Stimulated activated CD4-positive, alpha-beta T cell treated with anti-CD3 and anti-CD28 coated beads, Interleukin-1b, Interleukin-23, amount 100 ng/mL, for 4 hours (primary cell): ENCODE measurements around the gene MGAT5B.
A peak's percentile ranks its signal among the peaks of the same experiment; 100 is the strongest.
"Not testable (repeated sequence)": the region's sequence is repeated elsewhere in the genome, so short reads cannot be mapped to it uniquely, and the experiment has no call there.

Experiments
- DNase-seq, 2 donors: peaks; one replicate each; pipeline ENCODE4 v3.0.0-alpha.2; 2020; ENCODE audit warnings: low read depth in 2 of 2

The MGAT5B gene, protein sequence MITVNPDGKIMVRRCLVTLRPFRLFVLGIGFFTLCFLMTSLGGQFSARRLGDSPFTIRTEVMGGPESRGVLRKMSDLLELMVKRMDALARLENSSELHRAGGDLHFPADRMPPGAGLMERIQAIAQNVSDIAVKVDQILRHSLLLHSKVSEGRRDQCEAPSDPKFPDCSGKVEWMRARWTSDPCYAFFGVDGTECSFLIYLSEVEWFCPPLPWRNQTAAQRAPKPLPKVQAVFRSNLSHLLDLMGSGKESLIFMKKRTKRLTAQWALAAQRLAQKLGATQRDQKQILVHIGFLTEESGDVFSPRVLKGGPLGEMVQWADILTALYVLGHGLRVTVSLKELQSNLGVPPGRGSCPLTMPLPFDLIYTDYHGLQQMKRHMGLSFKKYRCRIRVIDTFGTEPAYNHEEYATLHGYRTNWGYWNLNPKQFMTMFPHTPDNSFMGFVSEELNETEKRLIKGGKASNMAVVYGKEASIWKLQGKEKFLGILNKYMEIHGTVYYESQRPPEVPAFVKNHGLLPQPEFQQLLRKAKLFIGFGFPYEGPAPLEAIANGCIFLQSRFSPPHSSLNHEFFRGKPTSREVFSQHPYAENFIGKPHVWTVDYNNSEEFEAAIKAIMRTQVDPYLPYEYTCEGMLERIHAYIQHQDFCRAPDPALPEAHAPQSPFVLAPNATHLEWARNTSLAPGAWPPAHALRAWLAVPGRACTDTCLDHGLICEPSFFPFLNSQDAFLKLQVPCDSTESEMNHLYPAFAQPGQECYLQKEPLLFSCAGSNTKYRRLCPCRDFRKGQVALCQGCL

DNA sequence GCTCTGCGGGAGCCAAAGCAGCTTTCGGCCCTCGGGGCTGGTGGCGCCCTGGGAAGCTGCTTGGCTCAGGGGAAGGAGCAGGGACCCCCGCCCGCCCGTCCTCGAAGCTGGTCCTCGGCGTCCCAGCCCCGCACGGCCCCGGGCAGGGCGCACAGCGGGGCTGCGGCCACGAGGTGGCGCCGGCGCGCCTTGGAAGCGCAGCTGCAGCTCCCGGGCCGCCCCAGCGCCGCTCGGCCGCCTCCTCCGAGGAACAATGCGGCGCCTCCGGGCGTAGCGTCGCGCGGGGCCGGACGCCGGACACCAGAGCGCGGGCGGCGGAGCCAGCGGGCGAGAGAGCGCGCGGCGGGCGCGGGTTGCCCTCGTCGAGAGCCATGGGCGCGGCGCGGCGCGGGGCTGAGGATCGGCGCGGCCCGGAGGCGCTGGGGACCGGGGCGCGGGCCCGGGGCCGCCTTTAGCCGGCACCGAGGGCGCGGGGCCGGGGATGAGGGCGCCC, at the start of gene MGAT5B:
TSS of gene MGAT5B (plus strand) at position 229 of the 493 bp plus-strand sequence. CDS start 626 bp downstream, outside the sequence.
- peak; percentile 68 to 80 for DNase-seq

DNA sequence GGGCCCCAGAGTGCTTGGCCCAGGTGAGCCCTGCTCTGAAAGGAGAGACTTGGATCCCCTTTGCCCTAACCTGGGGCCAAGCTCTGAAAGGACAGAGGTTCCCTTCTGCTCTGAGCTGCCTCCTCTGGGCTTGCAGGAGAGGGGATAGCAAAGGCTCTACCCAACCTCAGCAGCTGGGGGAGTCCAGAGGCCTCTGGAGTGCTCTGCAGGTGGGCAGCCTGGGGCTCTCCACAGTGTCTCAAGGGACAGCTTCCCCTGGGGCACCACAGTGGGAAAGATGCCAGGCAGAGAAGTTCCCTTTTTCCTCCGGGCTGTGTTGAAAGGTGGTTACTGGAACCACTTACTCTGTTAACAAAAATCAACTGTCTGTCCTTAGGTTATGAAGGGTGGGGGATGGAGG, 48.2 kb upstream of the MGAT5B start:
- DNase-seq, result no peak

DNA sequence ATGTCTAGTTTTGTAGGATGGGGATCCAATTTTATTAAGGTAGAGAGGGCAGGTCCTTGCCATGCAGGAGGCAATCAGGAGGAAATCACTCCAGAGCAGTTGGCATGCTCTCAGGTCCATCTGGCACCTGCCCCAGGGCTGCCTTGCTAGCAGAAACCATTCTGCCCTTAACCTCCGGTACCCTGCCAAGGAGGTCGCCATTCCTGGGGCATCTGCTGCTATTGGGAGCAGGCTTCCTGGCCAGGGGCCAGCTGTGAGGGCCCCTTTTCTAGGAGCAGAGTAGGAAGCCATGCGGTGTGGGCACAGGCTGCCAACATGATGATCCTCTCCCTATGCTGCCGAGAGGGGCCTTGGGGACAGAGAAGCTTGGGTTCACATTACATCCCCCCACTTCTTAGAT, 47.6 kb upstream of the MGAT5B start:
- no peak for DNase-seq

DNA sequence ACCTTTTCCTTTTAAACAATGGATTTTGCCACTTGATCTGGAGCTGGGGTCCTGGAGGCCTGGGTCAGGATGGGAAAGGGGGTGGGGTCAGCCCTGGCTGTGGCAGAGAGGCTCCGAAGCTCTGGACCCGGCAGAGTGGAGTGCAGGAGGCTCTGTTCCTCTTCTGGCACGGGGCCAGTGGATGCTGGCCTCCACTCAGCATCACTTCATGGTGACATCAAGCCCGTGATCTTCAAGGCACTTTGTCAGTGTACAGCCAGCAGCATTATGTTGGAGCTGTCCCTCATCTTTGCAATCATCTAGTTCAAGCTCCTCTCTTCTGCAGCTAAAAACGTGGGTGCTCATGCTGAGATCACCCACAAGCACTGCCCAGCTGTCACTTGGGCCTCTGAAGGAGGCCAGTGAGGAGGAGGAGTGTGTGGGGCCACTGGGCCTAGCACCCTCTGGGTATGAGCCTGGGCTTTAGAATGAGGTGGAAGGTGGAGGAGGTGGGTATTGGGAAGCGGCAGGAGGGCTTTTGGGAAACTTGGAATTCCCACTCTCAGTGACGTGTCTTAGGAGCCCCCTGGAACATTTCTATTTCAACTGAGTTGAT, 45.9 kb upstream of the MGAT5B start:
- DNase-seq, result no peak

DNA sequence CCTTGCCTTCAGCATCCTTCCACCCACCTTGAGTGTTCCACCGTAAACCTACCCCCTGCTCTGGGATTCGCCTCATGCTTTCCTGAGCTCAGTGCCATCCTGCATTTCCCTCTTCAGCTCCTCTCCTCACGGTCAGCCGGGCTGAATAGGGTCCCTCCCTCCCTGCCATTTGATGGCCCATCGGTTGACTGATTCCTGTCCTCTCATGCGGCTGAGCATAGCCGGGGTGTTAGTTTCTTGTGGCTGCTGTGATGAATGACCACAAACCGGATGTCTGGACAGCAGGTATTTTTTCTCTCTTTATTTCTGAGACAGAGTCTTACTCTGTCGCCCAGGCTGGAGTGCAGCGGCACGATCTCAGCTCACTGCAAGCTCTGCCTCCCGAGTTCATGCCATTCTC, 44.1 kb upstream of the MGAT5B start:
- DNase-seq, result no peak

DNA sequence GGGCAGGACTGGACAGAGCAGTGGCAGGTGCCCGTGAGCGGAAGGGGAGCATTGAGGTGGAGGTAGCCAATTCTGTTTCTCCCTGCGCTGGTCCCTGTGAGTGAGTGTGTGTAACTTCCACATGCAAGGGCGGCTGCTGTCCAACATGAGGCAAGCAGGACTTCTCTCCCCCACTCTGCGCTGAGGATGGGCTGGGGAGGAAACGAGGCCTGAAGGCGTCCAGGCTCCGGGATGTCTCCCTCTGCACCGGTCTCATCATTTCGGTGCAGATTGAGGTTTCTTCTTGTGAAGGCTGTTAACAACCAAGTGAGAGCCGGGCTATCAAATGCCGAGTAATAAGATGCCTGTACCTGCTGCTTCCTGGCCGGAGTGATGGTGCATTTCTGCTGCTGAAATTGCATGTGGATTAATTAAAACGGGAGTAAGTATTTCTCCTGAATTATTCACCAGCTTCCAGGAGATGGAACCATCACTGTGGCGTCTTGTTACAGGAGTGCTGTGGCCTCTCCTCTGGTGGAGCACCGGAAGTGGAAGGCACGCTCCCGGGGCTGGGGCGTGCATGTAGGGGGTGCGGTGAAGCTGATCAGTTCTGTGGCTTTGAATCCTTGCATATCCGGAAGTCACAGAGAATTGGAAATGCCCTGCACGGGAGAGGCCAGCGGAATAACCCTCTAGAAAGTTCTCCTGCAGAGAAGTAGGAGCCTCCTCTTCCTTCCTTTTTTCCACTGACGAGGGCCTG, 41.7 kb upstream of the MGAT5B start:
- no peak for DNase-seq

DNA sequence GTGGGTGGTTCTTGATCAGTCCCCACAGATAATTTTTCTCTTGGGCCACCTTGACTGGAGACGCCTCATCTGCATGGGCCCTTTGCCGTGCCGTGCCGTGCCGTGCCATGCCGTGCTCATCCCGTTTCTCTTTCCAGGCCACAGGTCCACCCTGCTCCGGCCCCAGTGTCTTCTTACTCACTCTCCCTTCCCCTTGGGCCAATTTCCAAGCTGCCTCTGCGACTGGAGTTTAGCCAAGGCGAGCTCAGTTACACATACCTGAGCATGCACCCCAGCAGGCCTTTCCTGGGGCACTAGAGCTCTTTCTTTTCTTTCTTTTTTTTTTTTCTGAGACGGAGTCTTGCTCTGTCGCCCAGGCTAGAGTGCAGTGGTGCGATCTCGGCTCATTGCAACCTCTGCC, 40.5 kb upstream of the MGAT5B start:
- DNase-seq, result no peak

DNA sequence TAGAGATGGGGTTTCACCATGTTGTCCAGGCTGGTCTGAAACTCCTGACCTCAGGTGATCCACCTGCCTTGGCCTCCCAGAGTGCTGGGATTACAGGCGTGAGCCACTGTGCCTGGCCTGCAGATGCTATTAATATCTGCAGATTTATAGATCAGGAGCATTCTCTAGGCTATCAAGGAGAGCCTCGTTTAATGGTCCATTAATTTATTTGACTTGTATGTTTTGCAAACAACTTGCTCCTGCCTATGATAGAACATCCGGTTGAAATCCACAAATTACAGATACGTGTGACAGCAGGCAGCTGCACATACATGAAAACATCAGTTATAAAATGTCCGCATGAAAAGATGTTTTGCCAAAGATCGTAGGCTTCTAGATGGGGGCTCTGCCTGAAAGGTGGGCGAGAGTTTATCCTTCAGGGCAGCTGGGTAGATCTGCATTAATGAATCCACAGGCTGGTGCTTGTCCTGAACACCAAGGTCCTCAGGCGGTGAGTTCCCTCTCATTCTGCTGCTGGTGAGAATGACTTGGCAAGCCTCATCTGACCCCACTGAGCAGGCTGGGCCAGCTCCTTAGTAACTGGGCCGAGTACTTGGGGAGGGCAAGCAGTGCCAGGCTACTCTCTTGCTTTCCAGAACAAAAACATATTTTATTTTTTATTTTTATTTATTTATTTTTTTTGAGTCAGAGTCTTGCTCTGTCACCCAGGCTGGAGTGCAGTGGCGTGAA, 37.1 kb upstream of the MGAT5B start:
- no peak for DNase-seq

DNA sequence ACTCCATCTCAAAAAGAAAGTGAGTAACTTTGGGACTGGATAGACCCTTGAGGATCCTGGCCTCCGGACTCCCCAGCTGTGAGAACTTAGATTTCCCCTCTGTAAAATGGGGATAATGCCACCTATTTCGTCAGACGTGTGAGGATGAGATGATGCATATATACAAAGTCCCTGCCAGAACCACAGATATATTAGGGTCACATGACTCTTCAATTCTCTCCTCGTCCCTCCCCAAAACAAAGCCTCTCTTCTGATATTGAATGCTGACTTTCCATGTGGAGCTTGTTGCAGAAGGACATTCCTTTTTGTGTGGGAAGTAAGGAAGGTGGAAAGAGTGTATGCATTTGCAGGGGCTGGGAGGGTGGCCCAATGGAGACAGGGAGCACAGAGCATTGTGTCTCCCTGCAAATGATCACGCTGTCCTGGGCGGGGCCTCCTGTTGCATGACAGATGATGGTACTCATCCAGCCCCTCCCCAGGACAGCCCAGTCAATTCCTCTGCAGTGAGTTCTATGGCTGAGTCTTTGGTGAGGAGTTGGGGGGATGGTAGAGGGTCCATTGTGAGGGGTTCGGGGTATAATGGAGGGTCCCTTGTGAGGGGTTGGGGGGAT, 35.1 kb upstream of the MGAT5B start:
- DNase-seq, result no peak

DNA sequence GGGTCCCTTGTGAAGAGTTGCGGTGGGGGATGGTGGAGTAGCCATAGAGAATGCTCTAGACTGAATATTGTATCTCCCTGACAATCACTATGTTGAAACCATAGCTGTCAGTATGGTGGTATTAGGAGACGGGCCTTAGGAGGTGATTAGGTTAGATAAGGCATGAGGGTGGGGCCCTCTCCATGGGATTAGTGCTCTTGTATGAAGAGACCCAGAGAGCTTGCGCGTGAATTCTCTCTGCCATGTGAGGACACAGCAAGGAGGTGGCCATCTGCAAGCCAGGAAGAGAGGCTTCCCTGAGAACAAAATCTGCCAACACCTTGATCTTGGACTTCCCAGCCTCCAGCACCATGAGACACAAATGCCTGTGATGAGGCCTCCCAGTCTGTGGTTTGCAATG, 34.5 kb upstream of the MGAT5B start:
- DNase-seq, result no peak

DNA sequence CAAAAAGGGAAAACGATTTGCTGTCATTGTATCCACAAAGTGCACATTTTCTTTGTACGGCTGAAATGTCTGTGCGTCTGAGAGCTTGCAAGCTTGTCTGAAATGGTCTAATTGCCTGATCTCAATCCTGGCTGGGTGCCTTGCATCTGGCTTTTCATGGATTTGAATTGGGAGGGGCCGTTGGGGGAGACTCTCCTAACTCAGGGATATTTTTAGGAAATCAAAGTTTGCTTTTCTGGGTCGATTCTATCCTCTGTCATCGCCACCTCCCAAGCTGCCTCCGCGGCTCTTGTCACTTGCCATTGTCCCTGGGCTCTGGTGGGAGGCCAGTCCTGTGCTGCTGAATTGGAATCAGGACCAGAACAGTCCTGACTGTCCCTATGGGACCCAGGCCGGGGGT, 33.3 kb upstream of the MGAT5B start:
- DNase-seq, result no peak

DNA sequence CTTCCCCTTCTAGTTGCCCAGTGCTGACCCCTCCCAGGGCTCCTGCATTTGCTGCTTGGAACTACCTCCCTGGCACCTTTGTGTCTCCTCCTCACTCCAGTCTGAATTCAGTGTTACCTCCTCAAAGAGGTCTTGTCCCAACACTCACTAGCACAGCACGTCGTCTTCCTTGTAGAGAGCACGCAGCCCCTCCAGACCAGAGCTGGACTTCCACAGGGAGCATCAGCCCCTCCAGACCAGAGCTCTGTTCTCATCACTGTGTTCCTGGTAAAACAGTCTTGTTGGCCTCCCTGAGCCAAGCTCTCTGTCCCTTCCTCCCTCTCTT, 27.8 kb upstream of the MGAT5B start:
- no peak for DNase-seq

DNA sequence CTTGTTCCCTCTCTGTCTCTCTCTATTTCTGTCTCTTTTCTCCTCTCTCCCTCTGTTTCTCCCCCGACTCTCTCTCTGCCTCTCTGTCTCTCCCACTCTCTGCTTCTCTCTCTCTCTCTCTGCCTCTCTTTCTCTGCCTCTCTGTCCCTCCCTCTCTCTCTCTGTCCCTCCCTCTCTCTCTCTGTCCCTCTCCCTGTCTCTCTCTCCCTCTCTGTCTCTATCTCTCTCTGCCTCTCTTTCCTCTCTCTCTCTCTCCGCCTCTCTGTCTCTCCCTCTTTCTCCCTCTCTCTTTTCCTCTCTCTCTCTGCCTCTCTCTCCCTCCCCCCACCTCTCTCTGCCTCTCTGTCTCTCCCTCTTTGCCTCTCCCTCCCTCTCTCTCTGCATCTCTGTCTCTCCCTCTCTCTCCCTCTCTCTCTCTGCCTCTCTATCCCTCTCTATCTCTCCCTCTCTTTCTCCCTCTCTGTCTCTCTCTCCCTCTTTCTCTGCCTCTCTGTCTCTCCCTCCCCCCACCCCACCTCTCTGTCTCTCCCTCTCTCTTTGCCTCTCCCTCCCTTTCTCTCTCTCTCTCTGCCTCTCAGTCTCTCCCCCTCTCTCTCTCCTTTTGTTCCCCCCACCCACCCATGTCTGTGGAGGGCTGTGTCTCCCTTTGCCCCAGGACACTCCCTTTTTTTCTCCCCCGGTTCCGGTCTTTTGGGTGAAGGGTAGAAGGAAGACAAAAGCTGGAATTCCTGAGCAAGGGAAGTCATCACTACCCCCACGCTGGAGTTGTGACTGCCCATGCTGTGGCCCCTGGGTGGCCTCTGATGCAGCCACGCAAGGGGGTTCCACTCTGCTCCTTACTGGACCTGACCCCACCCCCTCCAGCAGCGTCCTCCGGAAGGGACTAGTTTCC, 27.1 kb upstream of the MGAT5B start:
- no peak for DNase-seq

DNA sequence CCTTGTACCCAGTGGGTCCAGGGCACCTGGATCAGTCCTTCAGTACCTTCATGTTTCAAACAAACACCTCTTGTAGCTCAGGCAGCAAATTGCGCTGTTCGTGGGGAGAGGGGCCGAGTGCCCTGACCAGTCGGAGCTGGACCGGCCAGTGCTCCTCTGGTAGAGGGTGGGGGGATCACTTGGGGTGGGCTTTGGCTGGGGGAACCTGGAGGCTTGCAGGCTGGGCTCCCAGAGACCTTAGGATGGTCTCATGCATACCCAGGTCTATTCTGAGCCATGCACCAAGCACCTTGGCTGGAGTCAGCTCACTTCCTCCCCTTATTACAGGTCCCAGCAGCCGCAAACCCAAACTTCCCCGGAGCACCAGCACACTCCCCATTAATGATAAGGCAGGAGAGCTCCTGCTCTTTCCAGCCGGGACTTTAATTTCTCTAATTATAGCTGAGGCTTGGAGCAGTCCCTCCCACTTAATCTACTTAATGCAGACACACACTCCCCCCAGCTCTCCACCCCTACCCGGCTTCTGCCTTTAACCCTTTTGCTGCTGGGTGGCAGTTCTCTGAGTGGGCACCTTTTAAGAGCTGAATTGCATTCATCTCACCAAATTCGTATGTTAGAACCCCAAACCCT, 26.3 kb upstream of the MGAT5B start:
- DNase-seq, result no peak

DNA sequence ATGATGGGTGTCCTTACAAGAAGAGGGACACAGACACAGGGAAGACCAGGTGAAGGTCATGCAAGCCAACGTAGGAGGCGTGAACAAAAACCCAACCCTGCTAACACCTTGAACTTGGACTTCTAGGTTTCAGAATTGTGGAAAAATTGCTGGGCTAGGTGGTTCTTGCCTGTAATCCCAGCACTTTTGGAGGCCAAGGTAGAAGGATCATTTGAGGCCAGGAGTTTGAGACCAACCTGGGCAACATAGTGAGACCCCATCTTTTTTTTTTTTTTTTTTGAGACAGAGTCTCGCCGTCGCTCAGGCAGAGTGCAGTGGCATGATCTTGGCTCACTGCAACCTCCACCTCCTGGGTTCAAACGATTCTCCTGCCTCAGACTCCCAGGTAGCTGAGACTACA, 25.1 kb upstream of the MGAT5B start:
- DNase-seq, result not testable (repeated sequence)

DNA sequence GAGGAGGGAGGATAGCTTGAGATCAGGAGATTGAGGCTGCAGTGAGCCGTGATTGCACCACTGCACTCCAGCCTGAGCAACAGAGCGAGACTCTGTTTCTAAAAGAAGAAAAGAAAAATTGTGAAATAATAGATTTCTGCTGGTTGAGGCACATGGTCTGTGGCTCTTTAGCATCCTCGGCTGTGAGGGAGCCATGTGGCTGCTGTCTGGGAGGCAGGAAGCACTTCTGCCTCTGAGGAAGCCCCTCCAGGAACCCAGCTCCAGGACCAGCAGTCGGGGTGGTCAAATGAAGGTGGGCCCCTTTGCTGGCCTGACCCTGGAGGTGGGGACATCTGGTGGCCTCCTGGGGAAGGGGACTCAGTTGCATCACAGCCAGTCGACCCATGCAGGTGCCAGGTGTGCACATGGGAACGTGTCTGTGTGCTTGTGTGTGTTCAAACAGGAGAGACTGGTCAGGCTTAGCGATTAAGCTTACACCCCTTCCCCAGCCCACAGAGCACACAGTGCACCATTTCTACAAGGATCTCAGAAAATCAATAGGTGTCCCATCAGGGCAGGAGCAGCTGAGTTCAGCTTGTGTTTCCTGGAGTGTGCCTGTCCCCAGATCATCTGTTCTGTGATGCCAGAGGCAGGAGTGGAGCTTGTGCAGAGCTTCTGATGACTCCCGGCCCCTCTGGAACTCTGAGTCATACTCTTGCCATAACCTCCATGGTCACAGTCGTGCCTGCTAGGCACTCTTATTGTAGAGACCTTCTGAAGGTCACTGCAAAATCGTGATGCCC, 24.3 kb upstream of the MGAT5B start:
- no peak for DNase-seq

DNA sequence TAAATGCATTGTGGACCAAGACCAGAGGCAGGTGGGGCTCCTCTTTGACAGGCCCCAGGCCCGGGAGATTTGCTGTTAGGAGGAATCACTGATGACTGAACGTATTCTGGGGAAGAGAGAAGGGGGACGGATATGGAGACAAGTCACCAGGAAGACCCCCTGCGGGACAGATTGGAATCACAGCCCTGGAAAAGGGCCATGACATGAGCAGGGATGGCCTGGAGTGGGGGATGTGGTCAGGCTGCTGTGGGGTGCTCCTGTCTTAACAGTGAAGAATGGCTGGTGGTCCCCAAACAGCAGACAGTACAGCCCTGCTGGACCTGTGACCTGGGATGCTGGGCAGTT, 23.7 kb upstream of the MGAT5B start:
- DNase-seq, result no peak

DNA sequence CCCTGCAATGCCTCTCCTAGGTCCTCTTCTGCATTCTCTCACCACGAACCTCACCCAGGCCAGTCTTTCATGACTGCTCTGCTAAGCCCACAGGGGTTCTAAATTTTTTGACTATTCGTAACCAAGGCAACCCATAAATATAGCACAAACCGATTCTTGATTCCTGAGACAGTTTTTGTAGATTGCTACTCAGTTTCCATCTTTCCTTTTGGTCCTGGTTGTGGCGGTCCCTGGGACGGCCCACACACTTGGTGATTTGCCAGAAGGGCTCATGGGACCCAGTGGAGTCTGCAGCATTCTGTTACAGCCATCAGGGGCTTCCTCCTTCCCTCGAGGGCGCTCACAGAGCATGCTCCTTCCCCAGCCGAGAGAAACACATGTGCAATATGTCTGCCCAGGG, 23.4 kb upstream of the MGAT5B start:
- DNase-seq, result no peak

DNA sequence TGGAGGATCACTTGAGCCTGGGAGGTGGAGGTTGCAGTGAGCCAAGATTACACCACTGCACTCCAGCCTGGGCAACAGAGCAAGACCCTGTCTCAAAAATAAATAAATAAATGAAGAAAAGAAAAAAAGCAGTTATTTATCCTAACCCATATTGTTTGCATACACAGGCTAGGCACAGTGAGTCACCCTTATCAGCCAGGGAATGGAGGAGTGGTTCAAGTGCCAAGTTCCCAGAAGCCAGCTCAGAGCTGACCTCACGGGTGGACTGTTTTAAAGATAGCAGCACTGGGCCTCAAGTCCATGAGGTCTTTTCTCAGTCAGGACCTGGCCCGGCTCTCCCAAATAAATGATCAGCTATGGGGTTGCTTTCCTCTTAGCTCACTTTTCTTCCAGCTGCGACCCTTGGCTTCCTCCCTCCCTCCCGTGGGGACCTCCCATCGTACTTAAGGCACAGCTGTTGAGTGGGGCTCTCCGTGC, 22.6 kb upstream of the MGAT5B start:
- no peak for DNase-seq
